CD14-positive monocyte (primary cell): Measurements from ENCODE around the gene IGSF9B. TPM values are rescaled to one million over a fixed set of nuclear protein-coding genes. Genes with fewer than 3 reads are reported as not detected.

Experiments
- DNase-seq, 3 donors: peaks; one replicate each; pipeline ENCODE4 v3.0.0-alpha.2; 2011 to 2022
- H2AFZ ChIP-seq: 2 replicates; pipeline ENCODE4 v1.6.0; 2012; ENCODE audit warnings: mild to moderate bottlenecking, low read depth, low read length, inconsistent platforms; ENCODE audit not compliant: insufficient read depth, poor library complexity, severe bottlenecking
- H3K27ac ChIP-seq, 2 donors: 1 replicate in 1 of 2; 2 replicates in 1 of 2; pipeline ENCODE4 v1.5.1; 2012 to 2013; ENCODE audit warnings: low read length in 2 of 2, control low read depth in 1 of 2, inconsistent platforms in 1 of 2, low read depth in 1 of 2, mild to moderate bottlenecking in 1 of 2
- H3K27me3 ChIP-seq, 2 donors: one replicate each; pipeline versions ENCODE4 v1.6.0 to v1.6.1; 2011 to 2013; ENCODE audit warnings: low read length in 2 of 2; ENCODE audit not compliant: control insufficient read depth in 2 of 2, insufficient read depth in 2 of 2
- H3K36me3 ChIP-seq, 2 donors: replicated peaks in 1 of 2; 1 replicate in 1 of 2; 2 replicates in 1 of 2; pipeline versions ENCODE4 v1.5.1 to v1.6.1; 2012 to 2013; ENCODE audit warnings: low read length in 2 of 2, control low read depth in 1 of 2, inconsistent platforms in 1 of 2, mild to moderate bottlenecking in 1 of 2; ENCODE audit not compliant: insufficient read depth in 2 of 2, control insufficient read depth in 1 of 2
- H3K4me1 ChIP-seq, 2 donors: 1 replicate in 1 of 2; 2 replicates in 1 of 2; pipeline versions ENCODE4 v1.5.1 to v1.6.1; 2012 to 2013; ENCODE audit warnings: low read length in 2 of 2, control low read depth in 1 of 2, inconsistent platforms in 1 of 2, mild to moderate bottlenecking in 1 of 2, moderate library complexity in 1 of 2; ENCODE audit not compliant: insufficient read depth in 2 of 2, control insufficient read depth in 1 of 2
- H3K4me2 ChIP-seq: replicated peaks from 2 replicates; pipeline ENCODE3; 2012; ENCODE audit warnings: low read length, moderate library complexity, mild to moderate bottlenecking; ENCODE audit not compliant: poor library complexity, severe bottlenecking; ENCODE audit errors: extremely low read depth
- H3K4me3 ChIP-seq, 3 experiments: fragments of 200-600 bp in 1 of 3; sonication (generic) in 1 of 3; replicated peaks in 1 of 3; 1 replicate in 2 of 3; 2 replicates in 1 of 3; pipeline ENCODE4 v1.5.1; 2011 to 2013; ENCODE audit warnings: low read length in 3 of 3, mild to moderate bottlenecking in 3 of 3, control low read depth in 2 of 3, low read depth in 2 of 3, inconsistent platforms in 1 of 3, moderate library complexity in 1 of 3
- H3K79me2 ChIP-seq: 2 replicates; pipeline ENCODE4 v1.6.0; 2012; ENCODE audit warnings: mild to moderate bottlenecking, control low read depth, inconsistent platforms, low read length, moderate library complexity; ENCODE audit not compliant: insufficient read depth
- H3K9ac ChIP-seq: 2 replicates; pipeline ENCODE4 v1.6.0; 2017; ENCODE audit warnings: low read length, mild to moderate bottlenecking; ENCODE audit not compliant: insufficient read depth, poor library complexity, severe bottlenecking
- H3K9me3 ChIP-seq, 2 donors: replicated peaks in 1 of 2; 1 replicate in 1 of 2; 2 replicates in 1 of 2; pipeline versions ENCODE4 v1.5.1 to v1.6.1; 2012 to 2013; ENCODE audit warnings: low read length in 2 of 2, control low read depth in 1 of 2; ENCODE audit not compliant: control insufficient read depth in 1 of 2, insufficient read depth in 1 of 2
- H4K20me1 ChIP-seq: 2 replicates; pipeline ENCODE4 v1.6.0; 2012; ENCODE audit warnings: mild to moderate bottlenecking, low read length, control low read depth, moderate library complexity; ENCODE audit not compliant: insufficient read depth
- H3K27ac Mint-ChIP-seq, 7 donors: one replicate each; pipeline ENCODE4 v1.8.0; 2020; ENCODE audit warnings: mild to moderate bottlenecking in 7 of 7, mixed read lengths in 7 of 7, moderate library complexity in 6 of 7, inconsistent platforms in 2 of 7
- H3K27me3 Mint-ChIP-seq, 3 donors: one replicate each; pipeline ENCODE4 v1.8.0; 2021 to 2022; ENCODE audit warnings: low read depth in 3 of 3, mild to moderate bottlenecking in 3 of 3, mixed read lengths in 3 of 3, moderate library complexity in 3 of 3, inconsistent platforms in 1 of 3
- H3K36me3 Mint-ChIP-seq, 2 donors: one replicate each; pipeline ENCODE4 v1.8.0; 2020; ENCODE audit warnings: mixed read lengths in 2 of 2, inconsistent platforms in 1 of 2, mild to moderate bottlenecking in 1 of 2
- H3K4me1 Mint-ChIP-seq: one replicate; pipeline ENCODE4 v1.8.0; 2020; ENCODE audit warnings: mild to moderate bottlenecking, mixed read lengths
- H3K4me3 Mint-ChIP-seq, 2 donors: one replicate each; pipeline ENCODE4 v1.8.0; 2020; ENCODE audit warnings: mild to moderate bottlenecking in 2 of 2, mixed read lengths in 2 of 2, moderate library complexity in 1 of 2
- H3K9me3 Mint-ChIP-seq, 7 donors: one replicate each; pipeline ENCODE4 v1.8.0; 2020 to 2022; ENCODE audit warnings: mixed read lengths in 7 of 7, mild to moderate bottlenecking in 6 of 7, moderate library complexity in 6 of 7, inconsistent platforms in 2 of 7
- WGBS: methylation state at CpG from one replicate; pipeline ENCODE4 v1.1.5; 2013; ENCODE audit warnings: missing lambda C conversion rate; ENCODE audit not compliant: insufficient coverage; 5-methylcytosine and 5-hydroxymethylcytosine counted together
- intact Hi-C, 2 donors: fragments of 100-400 bp; cut with micrococcal nuclease; formaldehyde crosslinking; loops; one replicate each; pipeline versions ENCODE4 v1.15.0 to v1.15.1; 2023
- polyA plus RNA-seq, 3 donors: library from polyadenylated mRNA; depleted of rRNA in 1 of 3; unstranded in 2 of 3; stranded (reverse) in 1 of 3; fragments of 300-500 nt in 2 of 3; fragments of >200 nt in 1 of 3; fragmentation: Illumina TruSeq in 2 of 3; gene quantifications; 1 replicate in 2 of 3; 2 replicates in 1 of 3; pipeline ENCODE4 v1.2.3, GENCODE V29; 2012 to 2021
- TF ChIP-seq, protein P1 (sequence below): fragments of 200-600 bp; IDR thresholded peaks from one replicate; pipeline ENCODE4 v1.8.0; 2022; ENCODE audit warnings: antibody characterized with exemption, mild to moderate bottlenecking

The IGSF9B gene
- polyA plus RNA-seq, 3 donors: not detected

- H3K4me1 ChIP-seq: no peaks in the 10 kb centered on the region
- no peaks in the 10 kb centered on the region for H3K36me3 Mint-ChIP-seq
- H3K27me3 Mint-ChIP-seq: peaks cover 15 to 27% (median 16%) of the 10 kb centered on the region in 3 donors
- intact Hi-C loops: no loop called here
- H3K4me3 ChIP-seq: no peak overlapping the region
- no peaks in the 10 kb centered on the region for H3K9me3 ChIP-seq
- TF ChIP-seq, protein P1, sequence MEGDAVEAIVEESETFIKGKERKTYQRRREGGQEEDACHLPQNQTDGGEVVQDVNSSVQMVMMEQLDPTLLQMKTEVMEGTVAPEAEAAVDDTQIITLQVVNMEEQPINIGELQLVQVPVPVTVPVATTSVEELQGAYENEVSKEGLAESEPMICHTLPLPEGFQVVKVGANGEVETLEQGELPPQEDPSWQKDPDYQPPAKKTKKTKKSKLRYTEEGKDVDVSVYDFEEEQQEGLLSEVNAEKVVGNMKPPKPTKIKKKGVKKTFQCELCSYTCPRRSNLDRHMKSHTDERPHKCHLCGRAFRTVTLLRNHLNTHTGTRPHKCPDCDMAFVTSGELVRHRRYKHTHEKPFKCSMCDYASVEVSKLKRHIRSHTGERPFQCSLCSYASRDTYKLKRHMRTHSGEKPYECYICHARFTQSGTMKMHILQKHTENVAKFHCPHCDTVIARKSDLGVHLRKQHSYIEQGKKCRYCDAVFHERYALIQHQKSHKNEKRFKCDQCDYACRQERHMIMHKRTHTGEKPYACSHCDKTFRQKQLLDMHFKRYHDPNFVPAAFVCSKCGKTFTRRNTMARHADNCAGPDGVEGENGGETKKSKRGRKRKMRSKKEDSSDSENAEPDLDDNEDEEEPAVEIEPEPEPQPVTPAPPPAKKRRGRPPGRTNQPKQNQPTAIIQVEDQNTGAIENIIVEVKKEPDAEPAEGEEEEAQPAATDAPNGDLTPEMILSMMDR: no peak
- H3K79me2 ChIP-seq: no peaks in the 10 kb centered on the region
- no peak overlapping the region for H3K9ac ChIP-seq
- no peak overlapping the region for H2AFZ ChIP-seq
- H3K4me1 Mint-ChIP-seq: no peaks in the 10 kb centered on the region
- H3K27ac ChIP-seq: no peak overlapping the region
- H3K4me2 ChIP-seq: no peak overlapping the region
- peaks cover 0 to 8% of the 10 kb centered on the region in 2 donors for H3K27me3 ChIP-seq
- 23% methylated on average over 12 of the region's 26 CpGs for WGBS
- no peak overlapping the region for H3K27ac Mint-ChIP-seq
- no peaks in the 10 kb centered on the region for H4K20me1 ChIP-seq
- peaks cover 0 to 3% (median 0%) of the 10 kb centered on the region in 7 donors for H3K9me3 Mint-ChIP-seq
- no peak for DNase-seq
- H3K36me3 ChIP-seq: no peaks in the 10 kb centered on the region
- H3K4me3 Mint-ChIP-seq: no peak overlapping the region
Measured at GRCh38 chr11:133918608-133919260, 38.0 kb downstream of the IGSF9B start.

DNA sequence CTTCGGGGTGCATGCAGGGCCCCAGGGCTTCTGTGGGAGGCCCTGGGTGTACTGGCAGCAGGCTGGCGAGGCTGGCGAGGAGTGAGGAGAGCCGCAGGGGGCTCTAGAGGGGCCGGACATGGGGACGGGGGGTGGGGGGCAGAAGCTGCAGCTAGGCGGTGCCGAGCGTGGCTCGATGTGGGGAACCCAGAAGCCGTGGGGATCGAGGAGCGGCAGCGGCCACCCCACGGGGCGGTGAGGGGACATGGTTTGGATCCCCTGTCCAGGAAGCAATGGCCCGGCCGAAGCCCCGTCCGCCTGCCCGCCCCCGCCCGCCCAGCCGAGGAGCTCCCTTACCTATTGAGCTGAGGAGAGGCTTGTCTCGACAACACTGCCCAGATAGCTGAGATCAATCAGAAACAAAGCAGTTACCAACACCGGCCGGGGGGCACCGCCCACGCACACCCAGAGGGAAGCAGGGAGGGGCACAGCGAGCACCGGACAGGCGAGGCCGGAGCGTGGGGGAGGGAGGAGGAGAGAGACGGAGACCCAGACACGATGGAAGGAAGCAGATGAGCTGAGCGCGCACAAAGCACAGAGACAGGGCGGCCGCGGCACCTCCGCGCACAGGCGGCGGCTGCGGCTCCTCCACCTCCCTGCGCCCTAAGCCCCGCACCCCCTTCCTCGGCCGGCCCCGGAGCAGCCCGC is 38.7 kb downstream of the IGSF9B start:
- no peak for DNase-seq
- Mint-ChIP-seq H3K27ac (no peak overlapping the region), H3K36me3 (no peaks in the 10 kb centered on the region), H3K4me3 (no peak overlapping the region), H3K4me1 (no peaks in the 10 kb centered on the region), H3K27me3 (peaks cover 15 to 29% (median 16%) of the 10 kb centered on the region in 3 donors), H3K9me3 (peaks cover 0 to 3% (median 0%) of the 10 kb centered on the region in 7 donors)
- Histone ChIP-seq H2AFZ (no peak overlapping the region), H3K27ac (no peak overlapping the region), H3K4me3 (no peak overlapping the region), H4K20me1 (no peaks in the 10 kb centered on the region), H3K27me3 (peaks cover 0 to 8% of the 10 kb centered on the region in 2 donors), H3K9me3 (no peaks in the 10 kb centered on the region), H3K79me2 (no peaks in the 10 kb centered on the region), H3K36me3 (no peaks in the 10 kb centered on the region), H3K9ac (no peak overlapping the region), H3K4me1 (no peaks in the 10 kb centered on the region), H3K4me2 (no peak overlapping the region)
- TF ChIP-seq, protein P1: no peak
- intact Hi-C loops: no loop called here
- 41% methylated on average over 34 of the region's 52 CpGs for WGBS
